HG03342 (cell line): Measurements from ENCODE around the gene GSDMA.
"Not testable (repeated sequence)": the region's sequence is repeated elsewhere in the genome, so short reads cannot be mapped to it uniquely, and the experiment has no call there.

Experiments
- ATAC-seq: cut with Tn5 transposase; IDR thresholded peaks from one replicate; pipeline ENCODE4 v1.9.1; 2021; ENCODE audit warnings: mild to moderate bottlenecking, moderate library complexity; ENCODE audit not compliant: unreplicated experiment

The GSDMA gene

DNA sequence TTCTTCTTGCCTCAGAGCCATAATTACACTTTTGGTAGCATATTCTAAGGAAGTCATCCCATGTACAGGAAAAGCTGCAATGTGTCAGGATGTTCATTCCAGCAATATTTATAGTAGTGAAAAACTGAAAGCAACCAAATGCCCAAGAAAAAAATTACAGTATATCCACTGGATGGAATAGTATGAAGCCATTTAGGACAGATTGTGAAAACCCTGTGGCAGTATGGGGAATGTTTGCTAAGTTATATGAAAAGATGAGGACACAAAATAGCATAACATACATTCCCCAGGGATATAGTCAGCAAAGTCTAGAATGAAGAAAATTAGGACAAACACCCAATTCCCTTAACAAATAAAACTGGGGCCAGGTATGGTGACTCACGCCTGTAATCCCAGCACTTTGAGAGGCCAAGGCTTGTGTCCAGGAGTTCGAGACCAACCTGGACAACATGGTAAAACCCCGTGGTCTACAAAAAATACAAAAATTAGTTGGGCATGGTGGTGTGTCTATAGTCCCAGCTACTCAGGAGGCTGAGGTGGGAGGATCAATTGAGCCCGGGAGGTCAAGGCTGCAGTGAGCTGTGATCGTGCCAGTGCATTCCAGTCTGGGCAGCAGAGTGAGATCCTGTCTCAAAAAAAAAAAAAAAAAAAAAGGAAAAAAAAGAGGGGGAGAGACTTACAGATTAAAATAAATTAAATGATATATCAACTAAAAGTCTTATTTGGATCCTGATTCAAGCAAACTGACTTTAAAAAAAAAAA, 33.0 kb upstream of the GSDMA start:
- no peak for ATAC-seq

DNA sequence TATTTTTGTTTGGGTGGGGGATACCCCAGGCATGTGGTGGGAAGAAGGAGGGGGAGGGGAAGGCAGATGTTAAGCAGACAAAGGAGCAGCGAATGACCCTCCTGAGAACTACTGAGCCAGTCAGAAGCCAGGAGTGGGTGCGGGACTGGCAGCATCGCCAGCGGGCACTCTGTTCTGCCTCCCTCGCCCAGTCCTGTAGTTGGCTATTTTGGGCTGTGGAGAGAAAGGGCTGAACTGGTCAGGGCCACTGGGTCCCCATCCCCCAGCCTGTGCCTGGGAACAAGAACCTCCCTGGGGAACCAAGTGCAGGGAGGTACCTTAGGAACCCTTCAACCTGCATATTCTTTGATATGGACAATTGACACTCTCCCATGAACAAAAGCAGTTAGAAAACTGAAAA, 28.9 kb upstream of the GSDMA start:
- no peak for ATAC-seq

DNA sequence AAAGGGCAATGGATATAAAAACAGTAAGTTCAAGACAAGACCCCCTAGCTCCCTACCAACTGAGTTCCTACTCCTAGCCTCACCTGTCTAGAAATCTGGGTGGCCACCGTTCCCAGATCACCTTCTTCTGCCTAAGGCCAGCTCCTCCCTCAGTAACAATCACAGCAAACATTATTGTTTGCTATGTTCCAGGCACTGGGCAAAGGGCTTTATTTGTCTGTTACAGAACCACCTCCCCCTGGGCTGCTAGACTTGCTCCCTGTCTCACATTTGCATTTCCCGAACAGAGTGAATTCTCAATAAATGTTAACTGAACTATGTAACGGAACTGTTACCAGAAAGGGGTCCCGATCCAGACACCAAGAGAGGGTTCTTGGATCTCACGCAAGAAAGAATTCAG, 28.5 kb upstream of the GSDMA start:
- no peak for ATAC-seq

DNA sequence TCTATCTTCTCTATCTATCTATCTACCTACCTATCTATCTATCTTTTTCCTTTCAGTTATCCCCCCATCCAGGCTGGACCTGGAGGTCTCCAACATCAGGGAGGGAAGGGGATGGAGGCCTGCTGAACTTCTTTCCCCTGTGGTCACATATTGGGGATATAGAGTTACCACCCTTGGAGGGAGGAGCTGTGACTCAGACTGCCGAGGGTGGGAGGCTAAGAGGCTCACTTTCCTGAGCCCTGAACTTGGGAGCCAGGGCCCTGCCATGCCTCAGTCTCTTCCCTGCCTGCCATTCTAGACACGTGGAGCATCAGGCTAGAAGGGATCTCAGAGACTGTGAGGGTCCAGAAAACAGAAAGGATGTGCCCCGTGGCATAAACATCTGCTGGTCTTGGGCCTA, 26.9 kb upstream of the GSDMA start:
- ATAC-seq = no peak

DNA sequence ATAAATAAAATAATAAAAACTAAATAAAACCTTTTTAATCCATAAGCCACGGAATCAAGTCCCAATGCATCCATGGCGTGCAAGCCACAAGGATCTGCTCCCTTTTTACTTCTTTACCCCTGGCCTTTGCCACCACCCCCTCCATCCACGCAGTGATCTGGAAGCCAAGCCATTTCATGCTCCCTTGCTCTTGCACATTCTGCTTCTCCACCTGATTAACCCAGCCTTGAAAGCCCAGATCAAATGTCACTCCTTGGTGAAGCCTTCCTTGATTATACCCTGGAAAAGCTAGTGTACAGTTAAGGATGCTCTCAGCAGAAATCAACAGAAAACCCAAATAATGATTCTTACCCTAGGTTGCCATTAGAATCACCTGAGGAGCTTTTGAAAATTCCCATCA, 25.4 kb upstream of the GSDMA start:
- no peak for ATAC-seq

DNA sequence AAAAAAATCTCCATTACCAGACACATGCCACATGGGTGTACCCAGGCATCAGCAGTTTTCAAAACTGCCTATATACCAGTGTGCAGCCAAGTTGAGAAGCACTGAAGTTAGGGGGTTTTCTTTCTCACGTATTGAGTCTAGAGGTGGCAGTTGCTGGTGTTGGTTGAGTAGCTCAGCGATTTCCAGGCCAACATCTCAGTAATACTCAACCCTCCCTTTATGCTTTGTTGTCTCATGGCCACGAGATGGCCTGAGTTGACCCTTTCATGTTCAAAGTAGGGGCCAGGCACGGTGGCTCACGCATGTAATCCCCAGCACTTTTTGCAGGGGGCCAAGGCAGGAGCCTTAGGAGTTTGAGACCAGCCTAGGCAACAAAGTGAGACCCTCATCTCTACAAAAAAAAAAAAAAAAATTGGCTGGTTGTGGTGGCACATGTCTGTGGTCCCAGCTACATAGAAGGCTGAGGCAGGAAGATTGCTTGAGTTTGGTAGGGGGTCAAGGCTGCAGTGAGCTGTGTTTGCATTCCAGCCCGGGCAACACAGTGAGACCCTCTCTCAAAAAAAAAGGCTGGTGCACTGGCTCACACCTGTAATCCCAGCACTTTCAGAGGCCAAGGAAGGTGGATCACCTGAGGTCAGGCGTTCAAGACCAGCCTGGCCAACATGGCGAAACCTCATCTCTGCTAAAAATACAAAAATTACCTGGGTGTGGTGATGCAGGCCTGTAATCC, 24.5 kb upstream of the GSDMA start:
- no peak for ATAC-seq

DNA sequence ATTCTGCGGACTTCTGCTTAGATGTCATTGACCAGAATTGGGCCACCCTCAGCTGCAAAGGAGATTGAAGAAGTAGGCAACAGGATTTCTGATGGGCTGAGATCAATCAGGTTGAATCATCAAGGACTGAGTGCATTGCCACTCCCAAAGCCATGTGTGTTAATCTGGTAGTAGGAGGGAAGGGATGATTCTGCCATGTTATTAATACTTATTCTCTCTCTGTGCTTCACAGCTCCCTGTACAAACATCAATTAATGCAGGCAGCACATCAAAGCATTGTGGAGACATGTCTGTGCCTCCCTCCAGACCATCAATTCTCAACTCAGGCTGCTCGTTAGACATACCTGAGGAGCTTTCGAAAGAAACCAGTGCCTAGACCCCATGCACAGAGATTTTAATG, 23.7 kb upstream of the GSDMA start:
- ATAC-seq = no peak

DNA sequence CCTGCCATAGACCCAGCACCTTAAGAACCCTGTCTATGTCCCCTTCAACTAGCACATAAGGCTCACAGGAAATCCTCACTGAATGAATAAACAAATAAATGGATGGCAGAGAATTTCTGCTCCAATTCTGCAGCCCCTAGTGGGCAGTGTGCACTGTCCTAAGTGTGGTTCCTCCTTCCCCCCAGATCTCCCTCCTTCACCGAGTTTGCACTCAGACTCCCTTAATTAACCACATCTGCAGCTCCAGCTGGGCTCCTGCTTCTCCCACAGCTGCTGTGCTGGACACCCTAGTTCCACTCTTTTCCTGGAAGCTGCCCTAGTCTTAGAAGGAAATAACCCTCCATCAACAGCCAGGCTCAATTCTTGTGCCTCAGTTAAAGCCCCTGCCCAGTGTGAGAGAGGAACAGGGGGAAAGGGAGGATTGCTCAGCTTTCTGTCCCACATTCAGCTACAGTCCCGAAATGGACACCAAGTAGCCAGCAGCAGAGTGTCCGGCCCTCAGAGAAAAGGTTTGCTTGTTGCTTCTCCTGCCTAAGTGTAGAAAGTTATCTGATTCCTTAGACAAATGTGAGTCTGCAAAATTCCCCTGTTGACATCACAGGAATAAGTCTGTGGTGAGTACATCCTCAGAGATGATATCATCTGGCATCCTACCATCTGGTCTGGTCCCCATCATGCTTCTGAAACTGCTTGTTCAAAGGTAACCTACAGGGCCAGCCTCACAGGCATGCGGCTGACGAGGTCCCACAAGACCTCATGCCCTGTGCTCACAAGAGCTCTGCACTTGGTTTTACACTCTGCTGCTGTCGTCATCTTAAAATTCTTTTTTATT, 23.0 kb upstream of the GSDMA start:
- peak; percentile 55 for ATAC-seq

DNA sequence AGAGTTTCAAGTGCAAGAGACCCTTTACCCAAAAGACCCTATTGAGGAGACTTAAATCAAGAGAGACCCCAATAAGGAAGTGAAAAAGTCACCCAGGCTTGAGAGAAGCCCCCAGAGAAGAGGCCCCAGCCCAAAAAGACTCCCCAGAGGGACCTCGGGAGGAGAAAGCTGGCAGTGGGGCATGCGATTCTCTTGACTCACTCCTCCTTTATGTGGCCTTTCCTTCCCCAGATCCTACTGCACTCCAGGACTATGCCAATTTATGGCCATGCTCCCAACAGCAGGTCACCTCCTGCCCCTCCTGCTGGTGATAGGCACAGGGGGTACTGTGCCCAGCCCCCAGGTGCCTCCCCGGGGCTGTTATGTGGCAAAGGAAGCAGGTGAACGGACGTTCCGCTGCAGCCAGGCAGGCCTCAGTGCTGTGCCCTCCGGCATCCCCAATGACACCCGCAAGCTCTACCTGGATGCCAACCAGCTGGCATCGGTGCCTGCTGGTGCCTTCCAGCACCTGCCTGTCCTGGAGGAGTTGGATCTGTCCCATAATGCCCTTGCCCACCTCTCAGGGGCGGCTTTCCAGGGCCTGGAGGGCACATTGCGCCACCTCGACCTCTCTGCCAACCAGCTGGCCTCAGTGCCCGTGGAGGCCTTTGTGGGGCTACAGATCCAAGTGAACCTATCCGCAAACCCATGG, 19.0 kb upstream of the GSDMA start:
- ATAC-seq = no peak

DNA sequence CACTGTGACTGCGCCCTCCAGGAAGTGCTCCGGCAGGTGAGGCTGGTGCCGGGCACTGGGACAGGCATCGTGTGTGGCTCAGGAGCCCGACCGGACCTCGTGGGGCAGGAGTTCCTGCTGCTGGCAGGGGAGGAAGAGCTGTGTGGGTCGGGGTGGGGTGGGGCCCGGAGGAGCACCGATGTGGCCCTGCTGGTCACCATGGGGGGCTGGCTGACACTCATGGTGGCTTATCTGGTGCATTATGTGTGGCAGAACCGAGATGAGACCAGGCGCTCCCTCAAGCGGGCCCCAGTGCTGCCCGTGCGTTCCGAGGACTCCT, 18.5 kb upstream of the GSDMA start:
- ATAC-seq = no peak

DNA sequence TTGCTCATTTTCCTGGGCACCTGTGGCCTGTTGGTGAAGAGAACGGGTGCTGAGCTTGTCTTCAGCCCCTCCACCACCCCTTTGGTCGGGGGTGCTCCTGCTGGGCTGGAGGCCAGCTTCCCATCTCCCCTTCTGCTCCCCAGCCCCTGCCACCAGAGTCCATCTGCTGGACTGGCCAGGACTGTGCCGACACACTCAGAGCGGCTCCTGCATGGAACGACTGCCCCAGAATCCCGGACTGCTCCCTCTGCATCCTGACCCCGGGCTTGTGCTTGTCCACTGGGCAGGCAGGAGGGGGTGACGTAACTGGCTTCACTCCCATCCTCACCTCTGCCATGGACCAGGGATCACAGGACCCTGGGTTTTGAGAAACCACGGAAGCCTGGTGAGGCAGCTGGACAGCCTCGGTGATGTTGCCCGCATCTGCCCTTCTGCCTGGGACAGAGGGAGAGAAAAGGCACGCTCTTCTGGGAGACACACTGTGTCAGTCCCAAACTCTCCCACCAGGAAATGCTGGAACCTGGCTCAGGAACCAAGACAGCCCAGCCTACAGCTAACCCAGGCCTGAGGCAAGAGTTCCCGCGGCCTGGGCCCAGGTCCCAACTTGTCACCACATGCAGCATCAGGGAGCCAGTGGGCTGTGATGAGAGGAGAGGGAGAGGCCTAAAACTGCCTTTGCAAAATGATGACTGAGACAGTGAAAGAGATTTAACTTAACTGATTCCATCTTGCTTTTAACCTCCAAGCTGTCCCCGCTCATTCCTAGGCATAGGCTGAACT, 16.1 kb upstream of the GSDMA start:
- ATAC-seq = no peak

DNA sequence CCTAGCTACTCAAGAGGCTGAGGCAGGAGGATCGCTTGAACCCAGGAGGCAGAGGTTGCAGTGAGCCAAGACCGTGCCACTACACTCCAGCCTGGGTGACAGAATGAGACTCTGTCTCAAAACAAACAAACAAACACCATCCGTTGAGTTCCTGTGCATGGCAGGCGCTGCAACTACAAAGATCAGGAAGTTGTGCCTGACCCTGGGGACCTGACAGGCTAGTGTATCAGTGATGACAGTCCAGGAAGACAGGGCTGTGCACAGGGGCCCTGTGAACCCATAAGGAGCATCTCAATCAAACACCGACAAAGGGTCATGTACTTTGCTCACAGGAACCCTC, 14.3 kb upstream of the GSDMA start:
- not testable (repeated sequence) for ATAC-seq

DNA sequence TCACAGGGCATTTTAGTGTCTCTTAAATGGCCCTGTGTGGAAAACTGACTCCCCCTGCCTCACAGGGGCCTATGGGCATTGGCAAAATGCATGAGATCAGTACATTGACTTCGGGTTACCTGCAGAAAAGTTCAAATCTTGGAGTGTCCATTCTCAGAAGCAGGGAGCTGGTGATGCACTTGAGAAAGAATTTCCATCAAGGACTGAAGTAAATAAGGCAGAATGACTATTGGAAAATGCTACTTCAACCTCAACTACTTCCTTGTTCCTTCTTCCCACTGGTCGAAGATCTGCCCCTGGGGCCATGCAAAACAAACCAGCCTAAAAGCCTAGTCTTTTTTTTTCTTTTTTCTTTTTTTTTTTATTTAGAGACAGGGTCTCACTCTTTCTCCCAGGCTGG, 13.8 kb upstream of the GSDMA start:
- ATAC-seq = no peak

DNA sequence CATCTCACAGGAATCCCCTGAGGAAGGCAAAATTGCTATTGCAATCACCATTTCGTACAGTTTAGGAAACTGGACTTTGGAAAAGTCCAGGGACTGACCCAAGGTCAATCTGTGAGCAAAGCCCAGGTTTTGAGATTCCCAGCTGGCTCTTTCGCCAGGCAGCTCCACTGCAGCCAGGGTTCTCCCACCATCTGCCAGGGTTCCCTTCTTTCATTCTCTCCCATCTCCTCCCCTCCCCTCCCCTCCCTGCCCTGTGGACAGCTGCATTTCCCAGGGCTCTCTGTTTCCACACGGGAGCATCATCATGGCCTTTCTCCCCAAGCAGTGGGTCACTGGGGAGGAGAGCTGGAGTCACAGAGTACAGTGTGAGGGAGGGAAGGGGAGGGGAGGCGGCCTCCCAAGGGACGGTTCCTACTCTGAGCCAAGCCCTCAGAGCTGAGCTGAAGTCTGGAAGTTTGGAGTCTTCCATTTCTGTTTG, 11.9 kb upstream of the GSDMA start:
- no peak for ATAC-seq

DNA sequence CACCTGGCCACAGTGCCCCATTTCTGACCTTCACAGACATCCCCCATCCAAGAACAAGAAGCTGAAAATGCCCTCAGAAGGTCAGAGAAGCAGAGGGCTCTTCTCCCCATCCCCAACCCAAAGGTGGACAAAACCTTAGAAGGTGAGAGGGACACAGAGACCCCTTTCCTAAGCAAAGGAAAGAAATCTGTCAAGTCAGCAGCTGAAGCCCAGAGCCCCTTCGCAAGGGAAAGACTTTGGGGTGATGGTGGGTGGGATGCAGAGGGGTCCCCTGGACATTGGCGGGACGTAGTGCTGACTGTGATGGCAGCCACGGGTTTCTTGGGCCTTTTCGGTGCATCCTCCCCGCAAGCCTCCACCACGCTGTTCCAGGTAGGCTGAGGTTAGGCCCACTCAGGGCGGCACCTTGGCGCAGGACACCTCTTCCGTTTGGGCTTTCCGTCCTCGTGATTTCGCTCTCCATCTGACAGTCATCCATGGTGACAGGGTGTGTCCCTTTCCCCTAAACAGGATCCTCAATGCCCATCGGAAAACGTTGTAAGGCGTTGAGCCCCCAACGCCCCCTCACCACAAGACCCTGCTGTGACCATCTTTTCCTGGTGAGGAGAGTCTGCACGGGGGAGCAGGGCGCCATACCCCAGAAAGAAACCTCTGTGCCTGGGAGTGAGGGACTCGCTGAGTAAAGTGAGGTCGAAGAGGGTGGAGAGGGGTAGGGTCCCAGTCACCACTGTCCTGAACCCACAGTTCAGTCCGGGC, 10.7 kb upstream of the GSDMA start:
- ATAC-seq = no peak

DNA sequence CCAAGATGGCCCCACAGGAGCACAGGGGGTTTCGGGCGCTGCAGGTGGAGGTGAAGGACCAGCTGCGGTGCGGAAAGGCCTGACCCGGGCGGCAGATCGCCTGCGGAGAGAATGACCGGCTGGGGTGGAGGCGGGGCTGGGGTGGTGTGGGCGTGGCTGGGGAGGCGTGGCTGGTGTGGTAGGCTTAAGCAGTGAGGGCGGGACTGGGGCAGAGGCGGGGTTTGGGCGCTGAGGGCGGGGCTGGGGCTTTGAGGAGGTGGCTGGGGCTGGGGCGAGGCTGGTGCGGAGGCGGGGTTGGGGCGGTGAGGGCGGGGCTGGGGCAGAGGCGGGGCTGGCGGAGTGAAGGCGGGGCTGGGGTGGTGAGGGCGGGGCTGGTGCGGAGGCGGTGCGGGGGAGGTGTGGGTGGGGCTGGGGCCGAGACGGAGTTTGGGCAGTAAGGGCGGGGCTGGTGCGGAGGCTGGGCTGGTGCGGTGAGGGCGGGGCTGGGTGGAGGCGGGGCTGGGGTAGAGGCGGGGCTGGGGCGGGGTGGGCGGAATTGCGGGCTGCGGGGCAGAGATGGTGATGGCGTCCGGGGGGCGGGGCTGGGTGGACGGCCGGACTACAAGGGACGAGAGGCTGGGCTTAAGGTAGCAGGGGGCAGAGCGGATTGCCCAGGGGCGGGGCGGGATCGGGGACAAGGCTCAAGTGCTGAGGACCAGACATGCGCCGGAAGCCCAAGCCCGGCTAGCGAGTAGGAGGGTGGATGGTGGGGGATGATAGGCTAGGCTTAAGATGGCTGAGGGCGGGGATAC, 9.9 kb upstream of the GSDMA start:
- peak; percentile 69 for ATAC-seq

DNA sequence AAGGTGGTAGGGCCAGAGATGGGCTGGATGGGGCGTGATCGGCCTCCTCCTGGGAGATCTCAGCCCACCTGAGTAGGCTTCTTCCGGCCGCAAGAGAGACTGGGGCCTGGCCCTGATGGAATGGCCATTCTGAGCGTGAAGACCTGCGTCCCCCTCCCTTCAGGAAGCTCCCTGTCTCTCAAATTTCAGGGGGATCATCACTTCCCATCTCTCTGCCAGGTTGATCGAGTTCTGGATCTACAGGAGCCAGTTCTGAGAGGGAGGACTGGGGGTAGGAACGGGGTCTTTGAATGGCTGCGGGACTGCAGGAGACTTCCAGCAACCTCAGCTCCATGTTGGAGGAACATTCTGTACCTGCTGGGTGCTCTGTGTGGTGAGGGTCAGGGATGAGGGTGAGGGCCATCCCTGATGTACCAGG, 9.3 kb upstream of the GSDMA start:
- no peak for ATAC-seq

DNA sequence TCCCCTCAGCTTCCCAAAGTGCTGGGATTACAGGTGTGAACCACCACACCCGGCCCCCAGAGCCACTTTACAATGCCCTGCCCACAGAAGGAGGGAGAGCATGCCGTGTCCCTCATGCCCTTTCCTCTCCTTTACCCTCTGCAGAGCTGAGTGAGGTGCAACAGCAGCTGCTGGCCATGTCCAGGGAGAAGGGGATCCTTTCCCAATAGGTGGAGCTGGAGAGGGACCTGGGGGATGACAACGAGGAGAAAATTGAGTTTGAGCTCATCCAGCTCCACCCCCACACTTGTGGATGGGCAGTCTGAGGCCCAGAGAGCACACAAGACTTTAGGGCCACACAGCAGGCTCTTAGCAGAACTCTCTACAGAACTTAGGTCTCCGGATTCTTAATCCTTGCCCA, 7.9 kb upstream of the GSDMA start:
- no peak for ATAC-seq

DNA sequence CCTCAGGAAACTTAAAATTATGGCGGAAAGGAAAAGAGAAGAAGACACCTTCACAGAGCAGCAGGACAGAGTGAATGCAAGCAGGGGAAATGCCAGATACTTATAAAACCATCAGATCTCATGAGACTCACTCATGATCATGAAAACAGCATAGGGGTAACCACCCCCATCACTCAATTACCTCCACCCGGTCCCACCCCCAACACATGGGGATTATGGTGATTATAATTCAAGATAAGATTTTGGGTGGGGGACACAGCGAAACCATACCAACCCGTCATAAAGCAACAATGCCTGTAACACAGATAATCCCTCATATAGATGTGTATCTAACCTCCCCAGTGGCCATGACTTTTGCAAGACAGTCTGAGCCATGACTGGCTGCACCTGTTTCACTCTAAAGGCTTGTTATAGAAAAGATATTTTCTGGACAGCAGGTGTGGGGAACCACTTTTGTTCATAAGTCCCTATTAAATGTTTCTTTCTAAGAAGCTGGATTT, 7.0 kb upstream of the GSDMA start:
- ATAC-seq = no peak
